NCI-H226 (cell line): ENCODE measurements around the gene SPOP.
"Not testable (repeated sequence)": the region's sequence is repeated elsewhere in the genome, so short reads cannot be mapped to it uniquely, and the experiment has no call there.

Experiments
- DNase-seq: peaks from one replicate; pipeline ENCODE4 v3.0.0-alpha.2; 2015

SPOP gene

DNA sequence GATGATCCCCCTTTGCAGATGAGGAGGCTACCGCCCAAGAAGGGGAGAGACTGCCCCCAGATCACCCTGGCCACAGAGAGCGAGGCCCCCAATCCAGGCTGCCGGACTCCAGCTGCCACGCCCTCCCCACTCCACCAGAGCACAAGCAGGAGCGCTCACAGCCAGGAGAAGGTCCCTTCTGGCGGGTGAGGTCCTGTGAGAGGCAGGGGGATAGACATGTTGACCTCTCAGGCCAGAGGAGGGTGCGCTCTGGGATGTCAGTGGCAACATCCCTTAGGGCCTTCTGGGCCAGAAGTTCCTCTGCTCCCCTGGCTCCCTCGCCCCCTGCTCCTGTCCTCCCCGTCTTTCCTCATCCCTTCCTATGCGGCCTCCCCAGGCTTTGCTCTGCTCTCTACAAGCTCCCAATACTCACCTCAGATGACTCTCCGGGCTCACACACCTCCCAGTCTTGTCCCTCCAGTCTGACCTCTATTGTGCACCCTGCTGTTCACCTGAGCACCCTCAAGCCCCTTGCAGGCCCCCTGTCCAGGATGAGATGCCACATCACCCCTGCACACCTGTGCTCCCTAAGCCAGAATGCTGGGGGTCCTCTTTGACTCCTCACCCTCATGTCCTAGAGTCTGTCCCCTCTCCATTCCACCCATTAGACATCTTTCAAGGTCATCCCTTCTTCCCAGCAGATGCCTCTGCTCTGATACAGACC is 107.2 kb downstream of the SPOP start:
- DNase-seq, result no peak

DNA sequence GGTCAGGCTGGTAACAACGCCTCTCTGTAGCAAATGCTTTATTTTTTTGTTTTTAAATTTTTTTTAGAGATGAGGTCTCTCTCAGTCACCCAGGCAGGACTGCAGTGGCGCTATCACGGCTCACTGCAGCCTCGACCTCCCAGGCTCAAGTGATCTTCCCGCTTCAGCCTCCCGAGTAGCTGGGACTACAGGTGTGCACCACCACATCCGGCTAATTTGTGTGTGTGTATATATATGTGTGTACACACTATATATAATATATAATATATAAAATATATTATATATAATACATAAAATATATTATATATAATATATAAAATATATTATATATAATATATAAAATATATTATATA is 109.2 kb downstream of the SPOP start:
- DNase-seq, result not testable (repeated sequence)

DNA sequence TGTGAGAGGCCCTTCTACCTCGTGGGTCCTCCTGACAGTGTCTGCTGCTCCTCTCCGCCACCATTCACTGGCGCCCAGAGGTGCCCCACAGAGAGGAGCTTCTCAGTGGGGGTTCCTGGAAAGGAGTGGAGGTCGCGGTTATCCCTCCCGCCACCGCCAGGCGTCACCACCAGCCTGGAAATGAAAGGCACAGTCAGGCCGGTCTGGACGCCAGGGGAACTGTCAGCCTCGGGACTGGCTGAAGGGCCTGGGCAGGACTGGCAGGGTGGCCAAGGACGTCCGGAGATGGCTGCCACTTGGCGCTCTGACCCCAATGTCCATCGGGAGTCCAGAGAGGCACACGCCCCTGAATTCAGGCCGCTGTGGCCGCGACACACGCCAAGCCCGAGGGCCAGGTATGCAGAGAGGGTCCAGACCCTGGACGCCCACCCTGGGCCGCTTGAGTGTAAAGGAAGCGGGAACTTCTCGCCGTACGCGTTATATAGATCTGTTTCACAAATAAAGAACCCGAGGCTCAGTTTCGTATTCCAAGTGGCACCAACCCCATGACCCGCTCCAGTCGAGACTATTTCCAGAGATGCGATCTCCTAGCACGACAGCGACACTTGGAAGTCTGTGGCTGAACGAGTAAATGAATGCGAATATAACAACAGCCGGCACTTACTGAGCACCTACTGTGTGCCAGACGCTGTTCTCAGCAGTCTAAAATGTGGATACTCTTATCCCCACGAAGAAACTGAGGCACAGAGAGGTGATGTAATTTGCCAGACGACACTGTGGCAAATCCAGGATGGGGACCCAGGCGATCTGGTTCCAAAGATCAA is 109.8 kb downstream of the SPOP start:
- DNase-seq, result peak; percentile 43

DNA sequence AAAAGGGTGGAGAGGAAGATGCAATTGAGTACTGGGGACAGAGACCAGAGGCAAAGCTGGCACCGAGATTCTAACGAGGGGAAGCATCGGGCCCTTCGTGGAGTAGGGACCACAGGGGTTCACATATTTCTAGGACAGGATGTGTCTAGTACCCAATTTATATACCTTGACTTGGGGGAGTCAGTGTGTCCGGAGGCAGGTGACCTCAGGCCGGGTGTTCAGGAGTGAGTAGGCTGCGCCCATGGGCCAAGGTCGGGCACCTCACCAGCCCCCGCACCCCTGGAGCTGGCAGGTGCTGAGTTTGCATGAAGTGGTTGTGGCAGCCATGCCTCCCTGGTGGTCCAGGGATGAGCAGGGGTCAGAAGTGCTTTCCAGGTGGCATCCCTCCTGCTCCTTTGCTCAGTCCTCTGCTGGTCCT is 110.8 kb downstream of the SPOP start:
- DNase-seq, result no peak

DNA sequence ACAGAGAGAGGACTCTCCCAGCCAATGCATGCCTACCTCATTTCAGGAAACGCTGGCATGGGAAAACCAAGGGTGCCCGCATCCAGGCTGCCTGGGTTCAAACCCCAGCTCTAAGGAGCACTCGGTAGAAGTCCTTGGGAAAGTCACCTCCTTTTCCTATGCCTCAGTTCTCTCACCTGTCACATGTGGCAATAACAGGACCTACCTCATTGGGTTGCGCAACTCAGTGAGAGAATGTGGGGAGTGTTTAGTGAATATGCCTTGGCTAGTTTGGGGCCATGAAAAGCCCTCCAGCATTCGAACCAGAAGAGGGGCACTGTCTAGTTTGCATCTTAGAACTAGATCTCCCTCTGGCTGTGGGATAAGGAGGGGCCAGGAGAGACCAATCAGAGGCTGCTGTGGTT is 111.2 kb downstream of the SPOP start:
- DNase-seq, result no peak

DNA sequence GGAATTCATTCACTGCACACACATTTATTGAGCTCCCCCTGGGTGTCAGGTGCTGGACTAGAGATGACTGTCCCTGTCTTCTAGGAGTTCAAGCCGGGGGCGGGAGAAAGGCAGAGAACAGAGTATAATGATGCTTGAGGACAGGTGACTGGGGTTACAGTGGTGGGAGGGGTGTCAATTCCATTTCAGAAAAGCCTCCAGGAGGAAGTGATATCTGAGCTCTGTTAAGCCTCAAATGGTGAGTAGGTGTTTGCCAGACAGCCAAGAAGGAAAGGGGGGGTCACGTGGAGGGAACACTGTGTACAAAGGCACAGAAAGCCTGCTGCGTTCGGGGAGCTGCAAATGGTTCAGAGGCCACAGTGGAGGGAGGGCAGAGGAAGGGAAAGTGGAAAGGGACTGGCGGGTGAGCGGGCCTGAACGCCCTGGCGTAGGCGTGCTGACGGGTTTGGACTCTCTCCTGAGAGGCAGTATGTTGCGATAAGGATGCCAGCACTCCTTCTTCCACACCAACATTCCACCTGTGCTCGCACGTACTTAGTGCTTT is 111.9 kb downstream of the SPOP start:
- no peak for DNase-seq

DNA sequence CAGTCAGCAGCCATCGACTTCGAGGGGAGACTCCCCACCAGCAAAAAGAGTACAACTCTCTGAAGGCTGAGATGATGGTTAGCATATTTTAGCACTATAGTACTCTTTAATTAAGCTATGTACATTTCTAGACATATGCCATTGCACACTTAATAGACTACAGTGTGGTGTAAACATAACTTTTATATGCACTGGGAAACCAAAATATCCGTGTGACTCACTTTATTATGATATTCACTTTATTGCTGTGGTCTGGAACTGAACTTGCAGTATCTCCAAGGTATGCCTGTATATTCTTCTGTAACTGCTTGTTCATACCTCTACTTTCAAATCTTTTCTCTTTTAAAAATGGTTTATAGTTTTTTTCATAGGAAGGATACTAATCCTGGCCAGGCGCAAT is 113.3 kb downstream of the SPOP start:
- DNase-seq, result no peak

DNA sequence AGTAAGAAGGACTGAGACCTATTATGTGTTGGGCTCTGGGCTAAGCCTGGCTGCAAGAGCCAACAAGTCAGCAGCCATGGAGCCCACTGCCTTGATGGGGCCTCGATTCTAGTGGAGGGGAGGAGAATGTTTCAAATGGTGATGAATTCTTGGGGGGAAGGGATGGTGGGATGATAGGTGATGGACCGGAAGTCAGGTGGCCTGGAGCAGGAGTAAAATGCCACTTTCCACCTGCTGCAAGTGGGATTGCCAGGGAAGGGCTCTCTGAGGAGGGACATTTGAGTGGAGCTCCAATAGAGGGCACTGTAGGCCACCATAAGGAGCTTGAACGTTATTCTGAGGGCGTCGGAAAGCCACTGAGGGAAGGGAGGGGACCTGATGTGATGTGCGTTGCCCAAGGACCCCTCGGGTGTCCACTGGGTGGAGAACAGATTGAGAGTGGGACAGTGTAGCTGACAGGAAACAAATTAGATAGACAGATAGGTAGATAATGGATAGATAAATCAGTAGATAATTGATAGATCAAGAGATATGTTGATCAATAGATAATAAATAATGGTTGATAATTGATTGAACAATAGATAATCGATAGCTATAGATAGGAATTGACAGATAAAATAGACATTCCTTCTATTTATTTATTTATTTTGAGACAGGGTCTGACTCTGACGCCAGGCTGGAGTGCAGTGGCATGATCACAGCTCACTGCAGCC is 120.4 kb downstream of the SPOP start:
- DNase-seq, result peak; percentile 34

DNA sequence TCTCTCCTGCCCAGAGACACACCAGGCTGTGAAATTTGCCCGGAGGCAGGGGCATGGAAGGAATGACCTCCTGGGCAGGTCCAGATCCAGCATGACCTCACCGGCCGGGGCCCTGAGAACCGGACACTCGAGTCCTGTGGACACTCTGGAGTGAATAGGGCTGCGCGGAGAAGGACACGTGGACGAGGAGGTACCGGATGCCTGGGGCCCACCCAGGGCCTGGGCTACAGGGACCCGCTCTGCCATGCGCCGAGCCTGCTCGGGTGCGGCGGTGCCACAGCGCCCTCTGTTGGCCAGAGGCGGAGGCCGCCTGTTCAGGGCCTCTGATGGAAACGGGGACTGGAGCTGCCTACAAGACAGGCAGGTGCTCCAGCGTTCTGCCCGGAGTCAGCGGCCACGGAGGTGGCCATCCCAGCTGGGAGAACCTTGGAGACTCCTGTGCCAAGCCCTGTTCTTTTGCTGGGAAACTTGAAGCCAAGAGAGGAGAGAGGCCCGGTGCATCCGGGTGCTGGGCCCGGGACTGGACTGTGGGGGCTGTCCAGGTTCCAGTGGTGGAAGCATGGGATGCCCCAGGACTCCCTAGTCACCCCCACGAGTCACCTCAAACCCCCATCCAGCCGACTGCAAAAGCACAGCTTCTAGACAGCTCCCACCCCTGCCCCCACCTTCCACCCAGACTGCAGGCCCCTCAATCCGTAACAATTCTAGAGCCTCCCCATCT is 121.5 kb downstream of the SPOP start:
- peak; percentile 44 for DNase-seq

DNA sequence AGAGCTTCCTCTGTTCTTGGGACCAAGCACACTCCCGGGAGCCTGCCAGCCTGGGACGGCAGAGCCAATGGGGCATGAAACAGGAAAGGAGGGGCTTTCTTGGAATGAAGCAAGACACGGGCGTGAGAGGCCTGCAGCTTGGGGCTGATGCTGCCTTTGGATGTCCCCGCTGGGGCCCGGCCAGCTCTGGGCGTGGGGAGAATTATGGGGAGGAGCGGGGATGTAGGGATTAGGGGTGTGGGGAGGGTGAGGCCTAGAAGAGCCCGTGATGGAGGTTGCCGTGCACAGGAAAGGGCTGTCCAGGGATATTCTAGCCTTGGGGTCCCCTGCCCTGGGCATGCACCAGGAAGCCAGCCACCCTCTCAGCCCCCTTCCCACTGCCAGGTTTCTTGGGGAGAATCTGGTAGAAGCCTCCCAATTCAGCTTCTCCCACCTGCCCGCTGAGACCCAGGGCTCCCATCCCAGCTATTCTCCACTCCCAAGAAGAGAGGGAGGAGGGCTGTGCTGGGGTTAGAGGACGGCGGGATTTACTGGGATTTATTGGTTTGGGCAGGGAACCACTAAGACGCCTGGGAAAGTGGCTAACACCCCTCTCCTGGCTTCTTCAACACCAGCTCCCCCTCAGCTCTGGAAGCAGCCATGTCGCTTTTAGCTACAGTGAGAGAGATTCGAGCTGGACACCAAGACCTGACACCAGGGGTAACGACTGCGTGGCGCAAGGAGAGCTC is 122.2 kb downstream of the SPOP start:
- no peak for DNase-seq

DNA sequence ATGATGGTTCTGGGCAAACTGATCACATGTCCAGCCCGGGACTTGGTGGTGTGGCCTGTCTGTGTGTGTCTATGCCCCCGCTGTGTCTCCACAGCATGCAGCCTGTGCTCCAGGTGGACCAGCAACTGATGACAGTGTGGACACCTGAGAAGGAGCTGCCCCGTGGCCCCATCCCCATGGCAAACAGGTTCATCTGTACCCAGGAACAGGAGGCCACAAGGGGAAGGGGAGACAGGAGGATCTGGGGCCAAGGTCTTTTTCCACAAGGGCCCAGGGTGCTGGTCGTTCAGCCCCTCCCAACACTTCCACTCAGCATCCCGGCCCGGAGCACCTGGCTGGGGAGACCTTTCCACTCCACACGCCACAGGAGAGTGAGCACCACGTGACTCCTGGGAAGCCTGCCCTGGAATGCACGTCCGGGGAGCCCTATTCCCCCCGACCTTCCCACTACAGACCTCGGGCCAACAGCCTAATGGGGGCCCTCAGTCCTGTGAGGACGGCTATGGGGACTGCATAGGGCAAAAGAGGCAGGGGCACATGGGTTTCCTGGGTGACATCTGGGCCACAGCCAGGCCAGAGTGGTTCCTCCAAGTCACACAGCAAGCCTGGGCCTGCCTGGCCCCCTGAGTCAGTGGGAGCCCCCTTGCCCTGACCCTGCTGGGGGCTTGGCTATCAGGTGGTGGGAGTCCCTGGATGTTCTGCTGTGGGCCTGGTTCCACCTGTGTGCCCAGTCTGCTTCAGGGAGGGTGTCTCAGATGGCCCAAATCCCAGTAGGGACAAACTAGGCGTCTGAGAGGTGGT is 123.0 kb downstream of the SPOP start:
- no peak for DNase-seq

DNA sequence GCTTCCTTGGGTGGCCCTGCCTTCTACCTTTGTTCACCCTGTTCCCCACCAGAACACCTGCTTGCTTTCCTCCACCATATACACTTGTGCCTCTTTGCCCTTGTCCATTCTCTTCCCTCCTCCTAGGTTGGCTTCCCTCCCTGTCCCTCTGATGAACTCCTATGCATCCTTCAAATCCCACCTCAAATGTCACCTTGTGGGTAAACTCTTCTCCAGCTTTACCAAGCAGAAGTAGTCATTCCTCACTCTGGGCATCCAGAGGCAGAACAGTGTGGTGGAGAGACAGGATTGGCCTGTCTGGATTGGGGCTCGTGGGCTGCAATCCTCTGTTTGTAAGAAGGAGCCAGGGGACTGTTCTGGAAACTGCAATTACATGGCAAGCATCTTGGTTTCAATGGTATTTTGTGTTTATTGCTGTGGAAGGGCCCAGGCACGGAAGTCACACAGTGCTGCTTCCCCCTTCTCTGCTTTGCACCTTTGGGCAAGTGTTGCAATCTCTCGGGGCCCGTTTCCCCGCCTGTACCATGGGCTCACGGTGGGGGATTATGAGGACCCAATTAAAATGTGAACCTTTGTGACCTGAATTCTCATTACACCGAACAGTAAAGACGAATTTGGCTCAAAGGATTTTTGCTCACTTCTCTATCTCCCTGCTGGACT is 124.1 kb downstream of the SPOP start:
- no peak for DNase-seq

DNA sequence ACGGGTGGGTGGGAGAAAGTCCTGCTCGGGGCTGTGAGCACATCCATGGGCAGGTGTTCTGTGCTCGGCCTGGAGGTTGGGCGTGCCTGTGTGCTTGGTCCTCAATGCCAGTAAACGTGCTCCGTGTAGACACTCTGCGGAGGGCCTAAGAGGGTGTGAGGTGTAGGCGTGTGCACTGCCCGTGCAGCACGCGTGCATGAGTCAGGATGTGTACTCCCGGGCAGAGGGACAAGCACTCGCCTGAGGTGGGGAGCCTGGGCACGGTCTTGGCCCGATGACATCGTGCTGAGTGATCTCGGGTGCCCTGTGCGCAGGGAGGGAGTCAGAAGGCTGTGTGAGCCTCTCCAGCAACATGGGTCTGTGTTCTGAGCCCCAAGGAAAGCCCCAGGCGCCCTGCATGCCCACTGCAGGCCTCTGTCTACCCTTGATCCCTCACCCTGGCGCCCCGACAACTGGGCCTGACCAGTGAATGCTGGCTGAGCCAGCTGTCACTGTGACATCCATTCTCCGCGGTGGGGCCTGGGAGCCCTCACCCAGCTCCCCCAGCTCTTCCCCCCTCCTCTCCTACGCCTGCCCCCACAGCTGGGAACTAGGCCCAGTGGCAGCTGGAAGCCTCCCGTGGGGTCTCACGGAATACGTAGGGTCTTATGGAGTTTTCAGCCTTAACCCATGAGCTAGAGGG is 125.7 kb downstream of the SPOP start:
- no peak for DNase-seq

DNA sequence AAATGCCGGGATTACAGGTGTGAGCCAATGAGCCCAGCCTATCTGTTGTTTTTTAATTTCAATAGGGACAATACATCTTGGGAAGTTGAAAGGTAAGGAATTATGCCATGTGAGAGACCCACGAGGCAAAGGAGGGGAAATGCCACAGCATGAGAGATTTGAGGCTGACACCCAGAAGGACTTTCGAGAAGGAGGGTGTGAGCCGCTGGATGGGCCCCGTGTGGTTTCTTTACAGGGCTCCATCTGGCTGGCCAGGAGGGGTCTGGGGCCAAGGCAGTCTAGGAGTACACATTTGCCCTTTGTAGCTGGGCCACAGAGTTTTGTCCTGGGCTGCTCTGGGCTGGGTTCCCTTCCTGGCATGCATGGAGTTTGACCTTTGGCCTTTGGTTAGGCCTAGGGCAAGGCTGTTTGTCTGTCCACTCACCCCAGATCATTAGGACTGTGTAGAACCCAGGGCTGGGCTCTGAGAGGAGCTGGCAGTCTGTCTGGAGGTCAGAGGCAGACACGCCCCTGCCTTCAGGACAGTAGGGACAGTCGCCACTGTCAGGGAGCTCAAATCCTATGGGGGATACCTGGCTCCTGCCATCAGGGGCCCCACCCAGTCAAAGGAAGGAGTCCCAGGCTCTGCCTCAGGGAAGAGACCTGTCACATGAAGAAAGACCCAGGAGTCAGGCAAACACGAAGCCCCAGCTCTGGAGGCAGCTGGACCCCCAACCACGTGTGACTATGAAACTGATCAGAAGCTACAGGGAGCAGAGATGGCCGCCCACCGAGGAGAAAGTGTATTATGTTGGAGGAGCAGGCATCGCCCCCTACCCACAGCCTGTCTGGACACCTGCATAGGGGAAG is 126.5 kb downstream of the SPOP start:
- DNase-seq, result no peak

DNA sequence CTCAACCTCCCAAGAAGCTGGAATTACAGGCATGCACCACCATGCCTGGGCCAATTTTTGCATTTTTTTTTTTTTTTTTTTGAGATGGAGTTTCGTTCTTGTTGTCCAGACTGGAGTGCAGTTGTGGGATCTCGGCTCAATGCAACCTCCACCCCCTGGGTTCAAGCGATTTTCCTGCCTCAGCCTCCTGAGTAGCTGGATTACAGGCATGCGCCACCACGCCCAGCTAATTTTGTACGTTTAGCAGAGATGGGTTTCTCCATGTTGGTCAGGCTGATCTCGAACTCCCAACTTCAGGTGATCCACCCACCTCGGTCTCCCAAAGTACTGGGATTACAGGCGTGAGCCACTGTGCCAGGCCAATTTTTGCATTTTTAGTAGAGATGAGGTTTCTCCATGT is 127.1 kb downstream of the SPOP start:
- DNase-seq, result not testable (repeated sequence)

DNA sequence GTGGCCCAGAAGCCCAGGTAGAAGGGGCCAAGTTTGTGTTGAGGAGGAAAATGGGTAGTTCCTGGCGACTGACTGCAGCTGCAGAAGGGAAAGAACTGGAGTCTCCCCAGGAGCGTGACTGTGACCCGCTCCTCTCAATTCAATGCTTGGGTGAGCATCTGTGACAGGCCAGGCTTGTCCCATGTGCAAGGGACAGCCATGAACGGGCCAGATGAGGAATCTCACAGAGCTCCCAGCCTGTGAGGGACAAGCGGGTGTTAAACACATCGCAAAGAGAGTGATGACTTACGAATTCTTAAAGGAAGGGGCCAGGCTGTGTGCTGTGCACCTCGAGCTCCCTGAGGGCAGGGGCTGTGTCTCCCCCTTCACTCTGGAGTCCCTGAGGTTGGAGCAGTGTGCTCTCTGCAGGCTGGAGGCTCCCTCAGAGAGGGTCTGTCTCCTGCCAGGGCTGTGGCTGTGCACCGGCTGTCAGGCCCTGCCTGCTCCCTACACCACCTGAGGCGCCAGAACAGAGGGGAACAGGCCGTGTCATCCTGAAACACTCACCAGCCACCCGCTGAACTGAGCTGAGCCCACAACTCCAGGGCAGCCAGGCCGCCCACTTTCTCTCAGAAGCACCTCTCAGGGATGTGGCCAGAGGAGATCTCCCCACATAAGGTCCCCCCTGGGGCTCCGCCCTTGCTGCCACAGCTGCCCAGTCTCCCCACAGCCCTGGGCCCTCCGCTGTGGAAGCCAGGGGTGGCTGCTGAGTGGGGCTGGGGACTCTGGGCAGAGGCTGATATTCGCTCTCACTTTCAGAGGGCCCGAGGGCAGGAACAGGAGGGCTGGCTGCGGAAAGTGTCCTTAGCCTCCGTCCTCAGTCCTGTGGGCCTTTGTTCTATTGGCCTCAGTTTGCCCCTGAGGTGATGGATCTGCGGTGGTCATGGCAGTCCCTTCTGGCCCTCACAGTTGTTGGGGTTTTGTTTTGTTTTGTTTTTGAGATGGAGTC is 127.9 kb downstream of the SPOP start:
- no peak for DNase-seq

DNA sequence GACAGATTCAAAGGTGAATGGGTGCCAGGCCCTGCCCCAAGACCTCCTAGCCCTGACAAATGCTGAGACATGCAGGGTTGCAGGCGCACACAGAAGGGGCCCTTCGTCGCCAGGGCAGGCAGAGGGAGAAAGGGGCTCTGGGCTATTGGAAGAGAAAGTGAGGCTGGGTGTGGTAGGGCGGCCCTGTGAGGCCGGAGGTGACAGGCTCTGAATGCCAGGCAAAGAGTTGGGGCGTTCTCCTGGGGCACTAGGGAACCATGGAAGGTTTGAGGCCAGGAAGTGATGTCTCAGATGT is 128.6 kb downstream of the SPOP start:
- DNase-seq, result no peak
